HCT116 (cell line): ENCODE results near the gene TMEM132D. TPM values are rescaled to one million over a fixed set of nuclear protein-coding genes. Genes with fewer than 3 reads are reported as not detected.

Experiments used
- ATAC-seq: fragments of 200-7000 bp; cut with Tn5 transposase; 2 replicates; pipeline ENCODE4 v1.9.1; 2020; ENCODE audit warnings: mild to moderate bottlenecking, moderate library complexity
- BruUV-seq: library from RNA; stranded (reverse); fragments of 400-500 nt; replicated peaks from 2 replicates; lab custom pipeline; 2021; lab: Mats Ljungman, UMichigan
- CTCF ChIA-PET: fragments of 300-600 bp; sonication (Branson Sonifier 250); formaldehyde crosslinking; loops from one replicate; lab custom pipeline; 2021; ENCODE audit warnings: antibody characterized with exemption; lab: Charles Lee
- POLR2A ChIA-PET: fragments of 300-600, 350-600 bp; sonication (Branson Sonifier 250); formaldehyde crosslinking; loops from one replicate; lab custom pipeline; 2021; ENCODE audit warnings: antibody characterized with exemption; lab: Charles Lee
- RAD21 ChIA-PET, 2 experiments: fragments of 300-600 bp; sonication (Branson Sonifier 250); formaldehyde crosslinking; loops; one replicate each; lab custom pipeline; 2023; ENCODE audit warnings: low total read pairs in 2 of 2; ENCODE audit not compliant: uncharacterized antibody in 2 of 2, unreplicated experiment in 2 of 2, low non-redundant PET in 1 of 2; lab: Charles Lee
- DNase-seq: peaks from one replicate; pipeline ENCODE4 v3.0.0-alpha.2; 2010; ENCODE audit warnings: low read depth, low spot score
- H2AFZ ChIP-seq: fragments of 200-600 bp; shearing (Covaris generic), sonication (generic); 2 replicates; pipeline ENCODE4 v1.6.1; 2017; ENCODE audit warnings: low read depth, mixed run types, mixed read lengths, antibody characterized with exemption, low read length; ENCODE audit not compliant: poor library complexity, severe bottlenecking
- H3K27ac ChIP-seq: 2 replicates; pipeline ENCODE4 v1.5.1; 2012; ENCODE audit warnings: low read depth, low read length
- H3K27me3 ChIP-seq: fragments of 200-600 bp; sonication (generic); 2 replicates; pipeline ENCODE4 v1.6.1; 2016; ENCODE audit warnings: mixed run types, low read length, mixed read lengths; ENCODE audit not compliant: insufficient read depth
- H3K36me3 ChIP-seq, 2 experiments: fragments of 200-500 bp in 1 of 2; fragments of 200-600 bp in 1 of 2; sonication (Bioruptor generic) in 1 of 2; sonication (generic) in 1 of 2; 2 replicates each; pipeline versions ENCODE4 v1.5.1 to v1.6.1; 2014 to 2016; ENCODE audit warnings: low read length in 2 of 2, inconsistent platforms in 1 of 2, mixed read lengths in 1 of 2, mixed run types in 1 of 2; ENCODE audit not compliant: insufficient read depth in 2 of 2, control insufficient read depth in 1 of 2
- H3K4me1 ChIP-seq, 2 experiments: fragments of 200-600 bp in 1 of 2; sonication (generic) in 1 of 2; 2 replicates each; pipeline versions ENCODE4 v1.5.1 to v1.6.1; 2012 to 2017; ENCODE audit warnings: low read length in 2 of 2, inconsistent platforms in 1 of 2, mild to moderate bottlenecking in 1 of 2, mixed read lengths in 1 of 2, mixed run types in 1 of 2, moderate library complexity in 1 of 2; ENCODE audit not compliant: insufficient read depth in 2 of 2, control insufficient read depth in 1 of 2
- H3K4me2 ChIP-seq: fragments of 200-600 bp; sonication (generic); 2 replicates; pipeline ENCODE4 v1.6.1; 2017; ENCODE audit warnings: mixed run types, low read length, mixed read lengths
- H3K4me3 ChIP-seq, 2 experiments: fragments of 200-600 bp in 1 of 2; sonication (generic) in 1 of 2; replicated peaks in 1 of 2; 2 replicates each; pipeline ENCODE4 v1.5.1; 2011 to 2016; ENCODE audit warnings: low read length in 2 of 2, control low read depth in 1 of 2, low read depth in 1 of 2, mild to moderate bottlenecking in 1 of 2, mixed read lengths in 1 of 2, mixed run types in 1 of 2
- H3K79me2 ChIP-seq: fragments of 200-600 bp; sonication (generic); 2 replicates; pipeline ENCODE4 v1.6.1; 2017; ENCODE audit warnings: mild to moderate bottlenecking, mixed run types, low read length, moderate library complexity, mixed read lengths; ENCODE audit not compliant: insufficient read depth
- H3K9ac ChIP-seq: fragments of 200-600 bp; sonication (generic); 2 replicates; pipeline ENCODE4 v1.6.1; 2016; ENCODE audit warnings: low read length, mixed read lengths
- H3K9me2 ChIP-seq: fragments of 200-600 bp; sonication (generic), shearing (Covaris generic); 2 replicates; pipeline ENCODE4 v1.6.1; 2017; ENCODE audit warnings: mixed run types, mild to moderate bottlenecking, moderate library complexity; ENCODE audit not compliant: insufficient read depth
- H3K9me3 ChIP-seq, 2 experiments: fragments of 200-500 bp in 1 of 2; fragments of 200-600 bp in 1 of 2; sonication (Bioruptor generic) in 1 of 2; sonication (generic) in 1 of 2; 2 replicates each; pipeline ENCODE4 v1.6.1; 2014 to 2017; ENCODE audit warnings: low read length in 2 of 2, mixed read lengths in 2 of 2, inconsistent platforms in 1 of 2, low read depth in 1 of 2, mild to moderate bottlenecking in 1 of 2, mixed run types in 1 of 2, moderate library complexity in 1 of 2; ENCODE audit not compliant: control insufficient read depth in 1 of 2, insufficient read depth in 1 of 2
- H4K20me1 ChIP-seq: fragments of 200-600 bp; sonication (generic), shearing (Covaris generic); 2 replicates; pipeline ENCODE4 v1.6.1; 2017; ENCODE audit warnings: mixed run types, mild to moderate bottlenecking, moderate library complexity; ENCODE audit not compliant: insufficient read depth
- CBX3 ChIP-seq: IDR thresholded peaks from 2 replicates; pipeline ENCODE4 v1.6.1; 2012; ENCODE audit warnings: low read depth
- ELF1 ChIP-seq: IDR thresholded peaks from 2 replicates; pipeline ENCODE4 v1.6.1; 2012; ENCODE audit warnings: low read depth, borderline replicate concordance
- EZH2phosphoT487 ChIP-seq: fragments of 200-600 bp; IDR thresholded peaks from 2 replicates; pipeline ENCODE4 v1.6.1; 2018; ENCODE audit warnings: antibody characterized with exemption, borderline replicate concordance
- FOSL1 ChIP-seq: IDR thresholded peaks from 2 replicates; pipeline ENCODE4 v1.6.1; 2012; ENCODE audit warnings: low read depth
- POLR2A ChIP-seq: IDR thresholded peaks from 2 replicates; pipeline ENCODE4 v1.7.0; 2011; ENCODE audit warnings: borderline replicate concordance; ENCODE audit not compliant: insufficient read depth, insufficient read length; ENCODE audit errors: extremely low read depth
- SIN3A ChIP-seq: IDR thresholded peaks from 2 replicates; pipeline ENCODE4 v1.6.1; 2012; ENCODE audit warnings: low read depth
- SP1 ChIP-seq: IDR thresholded peaks from 2 replicates; pipeline ENCODE4 v1.6.1; 2012; ENCODE audit warnings: low read depth
- SRF ChIP-seq: IDR thresholded peaks from 2 replicates; pipeline ENCODE4 v1.6.1; 2012; ENCODE audit warnings: low read depth
- YY1 ChIP-seq: IDR thresholded peaks from 2 replicates; pipeline ENCODE4 v1.6.1; 2011; ENCODE audit warnings: low read length, low read depth, moderate library complexity, mild to moderate bottlenecking; ENCODE audit not compliant: insufficient replicate concordance; ENCODE audit errors: extremely low read depth
- ZFX ChIP-seq: fragments of 450-650 bp; IDR thresholded peaks from 2 replicates; pipeline ENCODE4 v1.6.1; 2017
- ZNF274 ChIP-seq: fragments of 200-500 bp; sonication (Bioruptor generic); IDR thresholded peaks from 2 replicates; pipeline ENCODE4 v1.6.1; 2014; ENCODE audit warnings: mild to moderate bottlenecking, low read depth, low read length, inconsistent platforms
- intact Hi-C: fragments of 100-400 bp; cut with micrococcal nuclease; formaldehyde crosslinking; loops from 2 replicates; pipeline ENCODE4 v1.10.0; 2022
- total RNA-seq: library from RNA; stranded (reverse); gene quantifications from one replicate; pipeline ENCODE4 v1.2.1, GENCODE V29; 2021; ENCODE audit not compliant: unreplicated experiment
- TF ChIP-seq, protein P1 (sequence below), 3 experiments: fragments of 200-600 bp in 1 of 3; sonication (generic) in 1 of 3; IDR thresholded peaks in 2 of 3; conservative IDR thresholded peaks in 1 of 3; 2 replicates each; pipeline ENCODE4 v1.5.1; 2012 to 2017; ENCODE audit warnings: low read depth in 2 of 3, low read length in 2 of 3, antibody characterized with exemption in 1 of 3, borderline replicate concordance in 1 of 3, control low read depth in 1 of 3, mild to moderate bottlenecking in 1 of 3, mixed read lengths in 1 of 3, mixed run types in 1 of 3, moderate library complexity in 1 of 3; ENCODE audit not compliant: insufficient read depth in 1 of 3
- TF ChIP-seq, protein P2 (sequence below): IDR thresholded peaks from 2 replicates; pipeline ENCODE4 v1.6.1; 2012
- TF ChIP-seq, protein P3 (sequence below): IDR thresholded peaks from 2 replicates; pipeline ENCODE4 v1.6.1; 2011; ENCODE audit warnings: mild to moderate bottlenecking, low read length, moderate library complexity; ENCODE audit not compliant: insufficient replicate concordance; ENCODE audit errors: extremely low read depth

The TMEM132D gene
- total RNA-seq, 1 experiment from 2014 or later: not detected

DNA sequence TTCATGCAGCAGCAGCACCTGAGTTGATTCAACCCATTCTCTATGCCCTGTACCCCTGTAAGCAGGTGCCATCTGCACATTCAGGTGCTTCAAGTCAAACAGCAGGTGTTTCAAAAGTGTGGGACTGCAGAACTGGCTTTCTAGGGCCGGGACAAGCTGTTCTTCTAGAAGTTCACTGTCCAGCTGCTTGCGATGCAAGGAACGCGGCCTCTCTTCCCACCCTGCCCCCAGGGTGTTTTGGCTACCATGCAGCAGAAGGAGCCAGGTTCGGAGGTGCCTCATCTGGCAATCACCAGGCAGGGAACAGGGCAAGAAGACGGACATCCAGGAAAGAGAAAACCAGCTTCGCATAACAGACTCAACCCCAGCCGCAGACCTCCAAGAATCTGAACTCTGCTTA is 35.2 kb downstream of the TMEM132D start:
- H2AFZ ChIP-seq: no peak overlapping the region
- RAD21 ChIA-PET: no interaction called here
- BruUV-seq: no TSS peak
- no peak for TF ChIP-seq SP1
- no peak for TF ChIP-seq ELF1
- no peak for TF ChIP-seq ZNF274
- TF ChIP-seq, protein P1, sequence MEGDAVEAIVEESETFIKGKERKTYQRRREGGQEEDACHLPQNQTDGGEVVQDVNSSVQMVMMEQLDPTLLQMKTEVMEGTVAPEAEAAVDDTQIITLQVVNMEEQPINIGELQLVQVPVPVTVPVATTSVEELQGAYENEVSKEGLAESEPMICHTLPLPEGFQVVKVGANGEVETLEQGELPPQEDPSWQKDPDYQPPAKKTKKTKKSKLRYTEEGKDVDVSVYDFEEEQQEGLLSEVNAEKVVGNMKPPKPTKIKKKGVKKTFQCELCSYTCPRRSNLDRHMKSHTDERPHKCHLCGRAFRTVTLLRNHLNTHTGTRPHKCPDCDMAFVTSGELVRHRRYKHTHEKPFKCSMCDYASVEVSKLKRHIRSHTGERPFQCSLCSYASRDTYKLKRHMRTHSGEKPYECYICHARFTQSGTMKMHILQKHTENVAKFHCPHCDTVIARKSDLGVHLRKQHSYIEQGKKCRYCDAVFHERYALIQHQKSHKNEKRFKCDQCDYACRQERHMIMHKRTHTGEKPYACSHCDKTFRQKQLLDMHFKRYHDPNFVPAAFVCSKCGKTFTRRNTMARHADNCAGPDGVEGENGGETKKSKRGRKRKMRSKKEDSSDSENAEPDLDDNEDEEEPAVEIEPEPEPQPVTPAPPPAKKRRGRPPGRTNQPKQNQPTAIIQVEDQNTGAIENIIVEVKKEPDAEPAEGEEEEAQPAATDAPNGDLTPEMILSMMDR (IDR thresholded peaks at IDR 0.05 in 2 of 3, conservative IDR thresholded peaks at IDR 0.05 in 1 of 3; ENCODE audit: borderline replicate concordance in 1 of 3, insufficient read depth in 1 of 3, low read depth in 2 of 3, low read length in 2 of 3): no peak
- no peak for TF ChIP-seq FOSL1
- no peak for TF ChIP-seq POLR2A
- TF ChIP-seq, all 23 proteins: peak for 0
- Histone ChIP-seq H4K20me1 (no peaks in the 10 kb centered on the region), H3K79me2 (no peaks in the 10 kb centered on the region), H3K4me1 (no peaks in the 10 kb centered on the region), H3K27ac (no peak overlapping the region), H3K9me3 (peaks cover 4 to 25% of the 10 kb centered on the region in 2 experiments; a peak in 2 of 4 replicates), H3K9ac (no peak overlapping the region), H3K9me2 (no peaks in the 10 kb centered on the region), H3K4me3 (no peak overlapping the region), H3K36me3 (no peaks in the 10 kb centered on the region), H3K27me3 (no peaks in the 10 kb centered on the region), H3K4me2 (no peak overlapping the region)
- intact Hi-C loops: no loop called here
- CTCF ChIA-PET: no interaction called here
- no peak for DNase-seq
- POLR2A ChIA-PET: no interaction called here
- ATAC-seq: no peak

DNA sequence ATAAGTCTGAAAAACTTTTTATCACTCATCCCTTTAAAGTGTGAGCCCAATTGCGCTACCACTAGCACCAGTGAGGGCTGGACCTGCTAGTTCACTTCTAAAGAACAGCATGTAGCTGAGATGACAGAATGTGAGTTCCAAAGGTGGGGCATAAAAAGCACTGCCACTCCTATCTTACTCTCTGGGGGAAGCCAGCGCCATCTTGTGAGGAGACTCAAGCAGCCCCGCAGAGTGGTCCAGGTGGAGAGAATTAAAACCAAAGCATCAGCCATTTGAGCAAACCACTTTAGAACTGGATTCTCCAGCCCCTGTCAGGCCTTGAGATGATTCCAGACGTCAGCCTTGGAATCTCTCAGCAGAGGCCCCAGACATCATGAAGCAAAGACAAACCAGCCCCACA is 39.9 kb downstream of the TMEM132D start:
- Histone ChIP-seq H3K36me3 (no peaks in the 10 kb centered on the region), H3K27me3 (no peaks in the 10 kb centered on the region), H2AFZ (no peak overlapping the region), H3K9ac (no peak overlapping the region), H4K20me1 (no peaks in the 10 kb centered on the region), H3K4me1 (no peaks in the 10 kb centered on the region), H3K9me3 (peaks cover 0 to 26% of the 10 kb centered on the region in 2 experiments; a peak in 2 of 4 replicates), H3K27ac (no peak overlapping the region), H3K4me2 (no peak overlapping the region), H3K9me2 (no peaks in the 10 kb centered on the region), H3K79me2 (no peaks in the 10 kb centered on the region), H3K4me3 (no peak overlapping the region)
- intact Hi-C loops: no loop called here
- RAD21 ChIA-PET: no interaction called here
- no TSS peak for BruUV-seq
- no peak for DNase-seq
- CTCF ChIA-PET: no interaction called here
- no peak for ATAC-seq
- POLR2A ChIA-PET: no interaction called here
- TF ChIP-seq, protein P1 (IDR thresholded peaks at IDR 0.05 in 2 of 3, conservative IDR thresholded peaks at IDR 0.05 in 1 of 3; ENCODE audit: borderline replicate concordance in 1 of 3, insufficient read depth in 1 of 3, low read depth in 2 of 3, low read length in 2 of 3): no peak
- TF ChIP-seq EZH2phosphoT487: no peak
- no peak for TF ChIP-seq ZFX
- TF ChIP-seq CBX3: no peak
- TF ChIP-seq YY1: no peak
- TF ChIP-seq, protein P2, sequence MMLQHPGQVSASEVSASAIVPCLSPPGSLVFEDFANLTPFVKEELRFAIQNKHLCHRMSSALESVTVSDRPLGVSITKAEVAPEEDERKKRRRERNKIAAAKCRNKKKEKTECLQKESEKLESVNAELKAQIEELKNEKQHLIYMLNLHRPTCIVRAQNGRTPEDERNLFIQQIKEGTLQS: no peak
- TF ChIP-seq ZNF274: no peak
- no peak for TF ChIP-seq ELF1
- TF ChIP-seq SRF: no peak
- no peak for TF ChIP-seq POLR2A
- TF ChIP-seq, protein P3, sequence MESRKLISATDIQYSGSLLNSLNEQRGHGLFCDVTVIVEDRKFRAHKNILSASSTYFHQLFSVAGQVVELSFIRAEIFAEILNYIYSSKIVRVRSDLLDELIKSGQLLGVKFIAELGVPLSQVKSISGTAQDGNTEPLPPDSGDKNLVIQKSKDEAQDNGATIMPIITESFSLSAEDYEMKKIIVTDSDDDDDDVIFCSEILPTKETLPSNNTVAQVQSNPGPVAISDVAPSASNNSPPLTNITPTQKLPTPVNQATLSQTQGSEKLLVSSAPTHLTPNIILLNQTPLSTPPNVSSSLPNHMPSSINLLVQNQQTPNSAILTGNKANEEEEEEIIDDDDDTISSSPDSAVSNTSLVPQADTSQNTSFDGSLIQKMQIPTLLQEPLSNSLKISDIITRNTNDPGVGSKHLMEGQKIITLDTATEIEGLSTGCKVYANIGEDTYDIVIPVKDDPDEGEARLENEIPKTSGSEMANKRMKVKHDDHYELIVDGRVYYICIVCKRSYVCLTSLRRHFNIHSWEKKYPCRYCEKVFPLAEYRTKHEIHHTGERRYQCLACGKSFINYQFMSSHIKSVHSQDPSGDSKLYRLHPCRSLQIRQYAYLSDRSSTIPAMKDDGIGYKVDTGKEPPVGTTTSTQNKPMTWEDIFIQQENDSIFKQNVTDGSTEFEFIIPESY: no peak
- no peak for TF ChIP-seq SIN3A
